HG02610 (cell line): Measurements from ENCODE around the gene TSPAN1.

Source experiments
- ATAC-seq: cut with Tn5 transposase; IDR thresholded peaks from one replicate; pipeline ENCODE4 v1.9.1; 2021; ENCODE audit warnings: mild to moderate bottlenecking, moderate library complexity; ENCODE audit not compliant: unreplicated experiment

TSPAN1 gene, protein sequence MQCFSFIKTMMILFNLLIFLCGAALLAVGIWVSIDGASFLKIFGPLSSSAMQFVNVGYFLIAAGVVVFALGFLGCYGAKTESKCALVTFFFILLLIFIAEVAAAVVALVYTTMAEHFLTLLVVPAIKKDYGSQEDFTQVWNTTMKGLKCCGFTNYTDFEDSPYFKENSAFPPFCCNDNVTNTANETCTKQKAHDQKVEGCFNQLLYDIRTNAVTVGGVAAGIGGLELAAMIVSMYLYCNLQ

DNA sequence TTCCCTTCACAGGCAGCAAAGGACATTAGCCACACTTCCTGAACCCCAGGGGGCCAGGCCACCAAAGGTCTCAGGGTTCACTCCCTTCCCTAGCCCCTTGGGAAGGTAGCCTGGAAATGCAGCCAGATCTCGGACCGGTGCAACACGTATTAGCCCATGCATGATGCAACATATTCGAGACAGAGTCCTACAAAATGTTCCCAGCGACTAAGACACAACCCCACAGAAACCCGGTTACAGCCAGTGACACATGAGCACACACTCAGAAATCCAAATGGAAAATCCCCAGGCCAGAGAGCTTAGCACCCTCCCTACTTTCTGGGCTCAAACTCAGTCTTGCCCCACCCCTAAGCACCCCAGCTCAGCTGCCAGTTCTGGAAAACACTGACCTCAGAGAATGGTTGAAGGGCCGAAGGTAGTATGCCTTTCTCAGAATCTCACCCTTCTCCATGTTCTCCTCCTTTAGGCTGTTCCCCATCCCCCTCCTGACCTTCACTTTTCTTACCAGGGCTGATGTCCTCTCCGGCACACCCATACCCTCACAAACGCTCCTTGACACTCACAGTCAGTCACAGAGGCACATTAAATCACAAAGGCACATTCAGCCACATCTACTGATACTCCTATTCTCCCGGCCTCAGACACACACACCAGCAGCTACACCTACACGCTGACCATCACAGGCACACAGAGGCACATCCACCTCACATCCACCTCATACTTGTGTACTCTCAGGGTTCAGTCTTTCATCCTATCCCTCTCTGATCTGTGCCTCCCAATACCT, at the start of gene TSPAN1:
TSS of gene TSPAN1 (plus strand) at position 640 of the 784 bp plus-strand sequence. CDS start 6,021 bp downstream, outside the sequence.
- ATAC-seq, result no peak

DNA sequence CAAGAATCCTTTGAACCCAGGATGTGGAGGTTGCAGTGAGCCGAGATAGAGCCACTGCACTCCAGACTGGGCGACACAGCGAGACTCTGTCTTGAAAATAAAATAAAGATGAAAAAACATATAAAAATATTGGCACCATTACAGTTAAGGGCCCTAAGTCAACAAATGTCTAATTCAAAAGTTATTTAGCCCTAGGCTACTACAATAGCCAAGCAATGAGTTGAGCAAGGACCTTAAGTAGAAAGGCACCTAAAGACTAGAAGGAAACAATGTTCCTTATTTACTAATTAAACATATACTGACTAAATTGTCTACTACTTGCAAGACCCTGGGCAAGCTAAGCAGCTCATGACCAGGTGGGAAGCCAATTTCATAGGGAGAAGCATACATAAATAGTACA, 46.5 kb upstream of the TSPAN1 start:
- ATAC-seq, result no peak

DNA sequence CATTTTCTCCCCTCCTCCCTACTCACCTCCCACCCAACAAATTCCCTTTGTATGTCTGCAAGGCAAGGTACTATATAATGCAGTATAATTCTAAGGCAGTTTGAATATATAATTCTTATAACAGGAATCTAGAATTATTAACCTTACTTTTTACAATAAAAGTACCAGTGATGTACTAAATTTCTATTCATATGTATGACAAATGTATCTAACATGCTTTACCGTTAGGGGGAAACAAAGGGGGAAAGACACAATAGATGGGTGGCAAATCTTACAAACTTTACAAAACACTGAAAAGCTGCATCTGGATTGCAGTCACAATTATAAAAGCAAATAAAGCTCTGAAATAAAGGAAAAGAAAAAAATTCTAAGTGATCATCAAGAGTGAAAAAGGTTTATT, 44.8 kb upstream of the TSPAN1 start:
- no peak for ATAC-seq

DNA sequence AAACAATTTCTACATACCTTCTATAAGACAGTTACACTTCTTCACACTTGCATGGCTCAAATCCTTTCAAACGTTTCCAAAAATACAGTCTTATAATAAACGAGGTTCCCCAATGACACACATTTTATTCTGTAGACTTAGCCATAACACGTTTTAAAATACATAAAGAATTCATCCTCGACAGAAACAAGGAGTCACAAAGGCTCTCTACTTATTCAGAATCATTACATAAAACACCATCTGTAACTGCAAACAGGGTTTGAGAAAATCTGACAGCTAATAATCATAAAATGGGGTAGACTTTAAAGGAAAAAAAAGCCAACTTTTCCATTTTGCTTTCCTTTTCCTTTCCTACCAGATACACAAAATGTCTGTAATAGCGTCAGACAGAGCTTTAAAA, 44.3 kb upstream of the TSPAN1 start:
- ATAC-seq, result no peak

DNA sequence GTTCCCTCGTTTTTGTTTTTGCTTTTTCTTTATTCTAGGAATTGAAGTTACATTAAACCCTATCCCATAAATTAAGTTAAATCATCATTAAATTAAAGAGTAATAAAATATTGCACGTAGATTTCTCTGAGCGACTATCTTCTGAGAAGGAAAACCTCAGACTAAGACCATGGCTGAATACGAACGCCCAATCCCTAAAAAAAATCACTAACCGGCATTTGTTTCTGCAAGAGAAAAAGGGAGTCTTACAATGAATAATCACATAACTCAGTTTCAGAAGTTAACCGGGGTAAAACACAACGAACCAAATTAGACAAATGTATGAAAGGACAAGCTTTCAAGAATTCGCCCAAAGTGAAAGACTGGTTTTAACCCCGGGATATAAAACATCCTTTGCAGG, 43.8 kb upstream of the TSPAN1 start:
- ATAC-seq, result no peak

DNA sequence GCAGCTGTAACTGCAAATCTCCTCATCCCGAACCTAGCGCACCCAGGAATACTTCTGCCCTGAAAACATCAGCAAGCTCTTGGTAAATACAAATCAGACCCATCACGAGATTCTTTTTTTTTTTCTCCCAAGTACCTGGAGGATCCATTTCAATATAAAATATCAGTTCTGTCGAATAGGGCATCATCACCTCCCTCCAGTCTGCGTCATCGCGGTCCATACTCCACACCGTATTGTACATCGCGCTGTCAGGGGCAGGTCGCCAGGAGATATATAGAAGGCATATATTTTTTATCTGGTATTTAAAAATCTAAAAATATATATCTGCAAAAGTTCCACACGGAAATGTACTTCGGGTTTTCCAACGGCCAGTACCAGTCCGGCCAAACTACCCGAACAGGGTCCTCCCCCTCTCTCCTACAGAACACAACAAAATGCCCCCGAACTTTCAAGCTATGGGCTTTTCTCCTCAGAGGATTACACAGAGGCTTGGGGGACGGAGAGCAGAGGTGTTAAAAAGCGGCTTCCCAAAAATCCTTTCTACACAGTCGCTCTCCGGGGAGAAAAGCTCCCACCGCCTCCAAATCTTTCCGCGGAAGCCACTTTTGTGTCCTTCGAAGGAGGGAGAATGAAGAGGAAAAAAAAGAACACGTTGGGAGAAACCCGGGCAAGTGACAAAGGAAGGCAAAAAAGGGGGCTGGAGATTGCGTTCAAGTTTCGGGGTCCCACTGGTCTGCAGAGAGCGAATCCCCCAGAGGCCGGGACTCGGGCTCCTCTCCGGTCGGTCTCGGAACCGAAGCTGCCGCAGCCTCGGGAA, 43.0 kb upstream of the TSPAN1 start:
- ATAC-seq, result no peak

DNA sequence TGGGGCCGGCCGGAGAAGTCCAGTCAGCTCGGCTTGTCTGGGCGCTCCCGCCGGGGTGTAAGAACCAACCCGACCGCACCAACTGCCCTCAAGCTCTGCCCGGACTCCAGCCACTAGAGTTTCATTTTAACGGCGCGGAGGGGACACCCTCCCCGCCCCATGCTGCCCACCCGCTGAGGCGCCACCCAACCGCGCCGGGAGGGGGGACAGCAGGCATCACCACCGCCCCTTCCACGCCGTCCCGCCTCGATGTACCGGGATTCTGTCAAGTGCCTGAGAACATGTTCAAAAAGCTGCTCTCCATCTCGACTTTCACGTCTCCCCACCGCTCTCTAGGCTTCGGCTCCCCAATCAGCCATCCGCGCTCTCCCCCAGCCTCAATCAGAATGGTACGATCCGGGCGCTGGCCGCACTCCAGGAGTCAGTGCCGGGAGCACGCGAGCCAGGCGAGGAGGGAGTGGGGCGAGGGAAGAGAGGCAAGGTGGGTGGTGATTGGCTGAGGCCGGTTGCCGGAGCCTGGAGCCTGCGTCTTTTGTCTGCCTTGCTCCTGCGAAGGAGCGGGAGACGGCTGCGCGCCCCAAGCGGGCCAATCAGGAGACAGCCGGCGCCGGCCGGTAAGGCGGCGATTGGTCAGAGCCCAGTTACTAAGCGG, 42.2 kb upstream of the TSPAN1 start, which contains the start of gene PIK3R3:
TSS of gene PIK3R3 (minus strand) at position 101 of the 652 bp plus-strand sequence. CDS start 677 bp downstream, outside the sequence.
- peak; percentile 92 for ATAC-seq

DNA sequence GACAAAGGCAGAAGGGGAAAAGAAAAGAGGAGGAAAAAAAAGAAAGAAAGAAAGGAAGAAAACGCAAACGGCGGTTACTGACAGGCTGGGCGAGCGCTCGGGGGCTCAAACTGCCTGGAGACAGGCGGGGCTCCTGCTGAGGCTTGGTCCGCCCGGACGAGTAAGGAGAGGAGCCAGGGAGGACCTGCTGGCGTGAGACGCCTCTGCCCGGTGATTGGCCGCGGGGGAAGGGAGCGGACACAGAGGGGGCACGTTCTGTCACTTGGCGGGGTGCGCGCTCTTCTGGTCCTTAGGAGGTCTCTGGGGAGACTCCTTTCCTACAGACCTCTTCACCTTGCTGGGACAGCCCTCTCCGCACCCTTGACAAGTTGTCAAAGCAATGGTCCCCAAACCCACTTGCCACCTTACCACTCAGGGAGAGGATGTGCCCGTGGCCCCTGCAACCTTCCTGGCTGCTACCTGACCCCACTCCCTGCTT, 41.7 kb upstream of the TSPAN1 start:
- peak; percentile 45 for ATAC-seq

DNA sequence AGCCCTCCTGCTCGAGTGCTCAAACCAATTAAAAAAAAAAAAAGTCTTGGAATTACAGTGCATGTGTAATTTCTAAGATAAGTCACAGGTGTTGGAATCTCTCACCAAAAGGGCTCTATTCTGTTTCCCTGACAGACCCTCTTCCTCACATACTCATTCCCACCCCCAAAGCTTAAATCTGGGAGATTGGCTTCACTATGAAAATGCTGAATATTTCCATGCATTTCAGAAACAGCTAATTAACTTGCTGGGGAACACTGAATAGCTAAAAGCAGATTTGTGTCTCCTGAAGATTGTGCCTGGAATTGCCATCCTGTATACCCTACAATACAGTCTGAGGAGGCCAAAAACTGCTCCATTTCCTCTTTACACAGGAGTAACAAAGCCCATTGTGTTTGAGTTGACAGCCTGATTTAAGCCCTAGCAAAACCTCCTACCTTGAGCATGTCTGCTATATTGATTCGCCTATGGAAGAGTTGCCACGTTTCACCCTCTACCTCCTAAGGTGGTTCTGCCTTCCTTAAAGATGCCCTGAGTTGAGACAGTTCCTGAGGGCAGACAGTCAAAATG, 41.0 kb upstream of the TSPAN1 start:
- no peak for ATAC-seq

DNA sequence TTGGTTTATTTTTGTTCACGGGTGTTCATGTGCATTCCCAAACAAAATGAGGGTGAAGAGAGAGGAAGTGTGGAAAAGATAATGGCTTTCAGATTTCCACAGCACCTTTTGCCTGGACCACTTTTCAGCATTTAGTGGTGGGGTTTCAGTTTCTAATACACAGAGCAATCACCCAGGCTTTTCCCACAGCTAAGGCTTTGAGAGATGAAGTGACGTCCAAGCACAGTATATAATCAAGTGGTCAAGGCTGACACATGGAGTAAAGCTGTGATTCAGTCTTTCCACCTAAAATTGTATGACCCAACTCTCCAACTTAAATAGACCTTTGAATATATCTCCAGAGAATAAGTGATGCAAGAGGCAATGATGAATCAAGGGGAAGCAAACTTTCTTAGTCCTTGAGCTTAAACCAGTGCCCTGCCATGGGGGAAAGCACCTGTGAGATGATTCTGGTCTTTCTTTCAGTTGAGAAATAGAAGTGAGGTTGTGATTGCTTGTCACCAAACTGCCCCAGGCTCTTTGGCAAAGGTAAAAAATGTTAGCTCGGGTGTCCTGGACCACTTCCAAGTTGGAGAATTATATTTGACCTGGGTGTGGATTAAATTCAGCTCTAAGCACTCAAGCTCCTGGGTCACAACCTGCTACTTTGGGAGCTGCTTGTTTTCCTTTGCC, 40.1 kb upstream of the TSPAN1 start:
- peak; percentile 22 for ATAC-seq

DNA sequence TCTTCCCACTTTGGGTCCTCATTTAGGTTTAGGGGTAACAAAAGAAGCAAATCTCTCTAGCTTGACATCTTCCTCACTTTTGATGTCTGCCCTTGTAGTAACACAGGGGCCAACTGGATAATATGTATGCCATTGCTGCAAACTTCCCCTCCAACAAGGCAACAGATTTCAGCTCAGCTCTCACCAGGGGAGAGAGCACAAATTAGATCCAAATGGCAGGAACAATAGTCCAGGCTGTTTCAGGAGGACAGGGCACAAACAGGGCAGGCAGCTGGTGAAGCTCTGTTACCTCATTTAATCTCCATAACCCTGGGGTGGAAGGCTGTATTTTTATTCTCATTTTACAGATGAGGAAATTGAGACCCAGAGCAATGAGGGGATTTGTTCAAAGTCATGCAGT, 38.2 kb upstream of the TSPAN1 start:
- no peak for ATAC-seq

DNA sequence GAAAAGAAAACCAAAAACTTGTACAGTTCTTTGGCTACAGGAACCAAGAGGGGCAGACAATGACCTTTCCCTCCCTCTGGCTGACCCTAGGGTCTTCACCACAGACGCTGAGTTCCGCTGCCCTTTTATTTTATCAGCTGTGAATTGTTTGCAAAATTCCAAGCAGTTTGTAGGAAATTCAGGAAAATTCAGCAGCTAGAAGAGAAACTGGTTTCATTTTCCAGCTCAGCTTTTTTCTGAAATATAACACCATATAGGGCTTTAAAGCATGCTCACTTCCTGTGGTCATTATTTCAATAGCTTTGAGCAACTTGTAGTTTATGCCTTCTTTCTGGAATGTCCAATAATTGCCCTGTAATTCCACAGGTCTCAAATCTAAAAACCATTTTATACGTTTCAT, 37.0 kb upstream of the TSPAN1 start:
- ATAC-seq, result no peak

DNA sequence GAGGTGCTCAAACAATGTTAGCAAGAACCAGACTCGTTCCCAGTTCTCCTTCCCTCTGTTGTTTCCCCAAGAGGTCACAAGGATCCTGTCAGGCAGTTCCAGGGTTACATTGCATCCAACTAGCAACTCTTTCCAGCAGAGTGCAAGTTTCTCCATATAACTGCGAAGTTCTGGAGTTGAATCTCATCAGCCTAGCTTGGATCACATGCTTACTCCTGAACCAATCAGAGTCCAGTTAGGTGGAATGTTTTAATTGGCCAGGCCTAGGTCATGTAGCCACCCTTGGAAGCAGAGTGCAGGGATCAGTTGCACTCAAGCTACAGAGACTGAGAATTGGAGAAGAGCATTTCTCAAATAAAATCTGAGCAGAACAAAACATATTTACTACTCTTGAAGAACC, 26.6 kb upstream of the TSPAN1 start:
- ATAC-seq, result no peak

DNA sequence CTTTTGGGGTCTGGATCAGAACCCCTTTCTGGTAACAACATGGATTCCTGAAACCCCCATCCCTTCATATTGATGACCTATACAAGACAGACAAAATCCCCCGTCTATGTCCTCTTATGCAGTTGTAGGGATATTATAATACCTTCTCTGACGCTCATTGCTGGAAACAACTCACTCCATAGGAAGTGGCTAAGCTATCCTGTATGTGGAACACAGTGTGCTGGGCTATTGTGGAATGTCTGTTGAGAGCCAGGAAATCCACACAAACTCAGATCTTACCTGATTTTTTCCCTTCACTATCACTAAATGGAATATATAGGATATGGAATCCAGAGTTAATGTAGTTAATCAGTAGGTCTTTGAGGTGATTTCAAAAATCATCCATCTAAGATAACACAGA, 24.8 kb upstream of the TSPAN1 start:
- ATAC-seq, result no peak

DNA sequence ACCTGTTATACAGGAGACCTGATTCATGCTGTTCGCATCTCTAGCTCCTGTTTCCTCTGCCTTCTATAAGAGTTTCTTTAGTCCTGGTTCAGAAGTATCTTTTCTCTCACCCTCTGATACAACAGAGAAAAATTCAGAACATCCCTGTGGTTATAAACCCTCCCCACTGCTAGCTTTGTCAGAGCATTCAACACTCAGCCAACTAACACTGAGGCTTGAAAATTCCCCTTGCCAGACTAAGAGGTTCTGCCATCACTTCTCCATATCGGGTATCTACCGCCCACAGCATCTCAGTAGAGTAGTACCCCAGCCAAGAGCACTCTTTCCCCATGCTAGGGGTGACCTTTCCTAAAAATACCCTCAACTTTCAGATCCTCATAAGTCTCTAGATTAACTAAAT, 22.9 kb upstream of the TSPAN1 start:
- ATAC-seq, result no peak

DNA sequence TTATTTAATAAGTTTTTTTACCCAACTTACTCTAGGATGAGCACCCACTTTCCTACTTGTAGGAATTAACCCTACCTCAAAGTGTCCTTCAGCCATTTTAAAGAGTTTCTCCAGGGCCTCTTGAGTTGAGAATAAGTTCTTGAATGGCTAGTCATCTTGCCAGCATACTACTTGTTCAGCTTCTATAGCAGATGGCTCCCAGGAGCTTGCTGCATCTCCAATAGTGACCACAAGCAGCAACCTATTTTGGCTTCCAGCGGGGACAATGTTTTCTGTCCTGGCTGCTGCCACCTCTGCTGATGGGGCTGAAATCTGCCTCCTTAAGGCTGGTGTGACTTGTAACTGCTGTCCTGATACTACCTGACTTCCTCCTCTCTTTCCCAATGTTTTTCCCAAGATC, 21.7 kb upstream of the TSPAN1 start:
- no peak for ATAC-seq

DNA sequence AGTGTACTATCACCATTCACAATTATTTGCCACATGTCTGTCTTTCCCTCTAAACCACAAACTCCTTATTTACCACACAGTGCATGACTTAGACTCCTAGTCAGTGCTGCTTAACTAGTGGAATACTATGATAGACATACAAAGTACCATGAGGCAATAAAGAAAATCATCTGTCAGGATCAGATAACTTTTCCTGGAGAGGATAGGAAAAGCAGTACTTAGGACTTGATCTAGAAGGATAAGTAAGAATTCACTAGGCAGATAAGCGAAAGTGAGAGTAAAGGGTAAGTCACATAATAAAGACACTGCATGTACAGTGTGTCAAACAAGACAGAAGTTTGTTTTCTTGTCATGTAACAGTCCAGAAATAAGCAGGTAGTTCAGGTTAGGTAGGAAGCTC, 21.2 kb upstream of the TSPAN1 start:
- ATAC-seq, result no peak

DNA sequence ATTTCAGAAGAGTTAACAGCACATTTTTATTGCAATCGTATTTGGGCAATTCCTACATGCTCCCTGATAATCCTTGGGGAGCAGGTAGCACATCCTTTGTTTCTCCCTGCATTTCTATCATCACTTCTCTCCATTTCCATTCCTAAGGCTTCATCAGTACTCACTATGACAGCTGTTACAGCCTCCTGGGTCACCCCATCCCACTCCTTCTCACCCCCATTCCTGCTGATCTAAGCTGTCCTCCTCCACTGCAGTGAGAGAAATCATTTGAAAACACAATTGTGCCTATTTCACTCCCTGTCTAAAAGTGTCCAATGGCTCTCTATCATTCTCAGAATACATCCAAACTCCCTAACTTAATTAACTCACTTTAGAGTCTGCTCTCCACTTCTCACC, 17.0 kb upstream of the TSPAN1 start:
- no peak for ATAC-seq

DNA sequence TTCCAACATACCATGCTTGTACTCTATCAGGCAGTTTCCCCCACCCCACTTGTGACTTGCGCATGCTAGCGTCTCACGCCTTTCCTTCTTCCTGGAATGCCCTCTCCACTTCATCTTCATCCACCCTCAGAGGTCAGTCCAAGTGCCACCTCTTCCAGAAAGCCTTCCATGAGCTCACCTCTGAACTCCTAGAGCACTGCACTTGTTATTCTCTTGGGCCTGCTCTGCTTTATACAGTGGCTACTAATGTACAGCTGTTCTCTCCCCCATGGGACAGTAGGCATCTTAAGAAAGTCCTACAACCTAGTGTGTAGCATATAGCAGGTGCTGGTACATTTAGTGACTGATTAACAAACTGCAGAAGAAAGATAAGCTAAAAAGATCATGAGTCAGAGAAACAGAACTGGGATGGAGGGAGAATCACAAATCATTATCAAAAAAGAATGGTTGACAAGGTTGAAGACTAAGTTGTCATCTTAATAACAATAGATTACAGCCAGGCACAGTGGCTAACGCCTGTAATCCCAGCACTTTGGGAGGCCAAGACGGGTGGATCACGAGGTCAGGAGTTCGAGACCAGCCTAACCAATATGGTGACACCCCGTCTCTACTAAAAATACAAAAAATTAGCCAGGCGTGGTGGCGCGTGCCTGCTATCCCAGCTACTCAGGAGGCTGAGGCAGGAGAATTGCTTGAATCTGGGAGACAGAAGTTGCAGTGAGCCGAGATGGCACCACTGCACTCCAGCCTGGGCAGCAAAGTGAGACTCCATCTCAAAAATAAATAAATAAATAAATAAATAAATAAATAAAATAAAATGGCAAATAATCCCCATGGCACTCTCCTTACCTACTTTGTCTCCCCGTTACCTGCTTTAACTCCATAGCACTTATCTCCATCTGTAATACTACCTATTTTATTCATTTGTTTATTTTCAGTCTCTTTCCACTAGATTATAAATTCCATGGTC, 16.3 kb upstream of the TSPAN1 start:
- ATAC-seq, result no peak
